ENCODE data around the gene FHIT.

- TF ChIP-seq REST (IDR thresholded peaks at IDR 0.05; ENCODE audit: insufficient read depth in 1 of 2, low read depth in 2 of 2, low read length in 2 of 2): no peak
- TF ChIP-seq SIN3A (IDR thresholded peaks at IDR 0.05; ENCODE audit: borderline replicate concordance, insufficient read depth, low read length): no peak
- no peak for TF ChIP-seq POLR2AphosphoS5 (IDR thresholded peaks at IDR 0.05; ENCODE audit: low read depth, low read length)
Observed at GRCh38 chr3:61018807-61019206, 232.4 kb downstream of the FHIT start.
